Measurements from ENCODE around the gene ST6GALNAC3.

The ST6GALNAC3 gene

GRCh38 chr1:76142771-76143540 is 68.4 kb downstream of the ST6GALNAC3 start:
- DNase-seq (ENCODE audit: low read depth in 3 of 3) = no peak

- no peak for DNase-seq (ENCODE audit: low read depth in 3 of 3)
Observed at GRCh38 chr1:76144247-76144646, 69.7 kb downstream of the ST6GALNAC3 start.

GRCh38 chr1:76145332-76145731 is 70.8 kb downstream of the ST6GALNAC3 start:
- DNase-seq (ENCODE audit: low read depth in 3 of 3) = no peak

- DNase-seq (ENCODE audit: low read depth in 3 of 3) = no peak
Observed at GRCh38 chr1:76146184-76146583, 71.6 kb downstream of the ST6GALNAC3 start.

GRCh38 chr1:76147917-76148316 is 73.4 kb downstream of the ST6GALNAC3 start:
- no peak for DNase-seq (ENCODE audit: low read depth in 3 of 3)

- no peak for DNase-seq (ENCODE audit: low read depth in 3 of 3)
Observed at GRCh38 chr1:76148460-76148859, 73.9 kb downstream of the ST6GALNAC3 start.

- no peak for DNase-seq (ENCODE audit: low read depth in 3 of 3)
Observed at GRCh38 chr1:76153841-76154205, 79.3 kb downstream of the ST6GALNAC3 start.

- DNase-seq (ENCODE audit: low read depth in 3 of 3) = peak; percentile 63 to 74 (median 65)
Observed at GRCh38 chr1:76154206-76154956, 79.8 kb downstream of the ST6GALNAC3 start.

GRCh38 chr1:76156987-76157386 is 82.4 kb downstream of the ST6GALNAC3 start:
- no peak for DNase-seq (ENCODE audit: low read depth in 3 of 3)

- no peak for DNase-seq (ENCODE audit: low read depth in 3 of 3)
Observed at GRCh38 chr1:76158126-76158525, 83.6 kb downstream of the ST6GALNAC3 start.

GRCh38 chr1:76160225-76160624 is 85.7 kb downstream of the ST6GALNAC3 start:
- DNase-seq (ENCODE audit: low read depth in 3 of 3) = no peak

- DNase-seq (ENCODE audit: low read depth in 3 of 3) = no peak
Observed at GRCh38 chr1:76161451-76161850, 86.9 kb downstream of the ST6GALNAC3 start.

- DNase-seq (ENCODE audit: low read depth in 3 of 3) = no peak
Observed at GRCh38 chr1:76162254-76162653, 87.7 kb downstream of the ST6GALNAC3 start.

GRCh38 chr1:76164165-76164564 is 89.6 kb downstream of the ST6GALNAC3 start:
- no peak for DNase-seq (ENCODE audit: low read depth in 3 of 3)

GRCh38 chr1:76170084-76170483 is 95.5 kb downstream of the ST6GALNAC3 start:
- DNase-seq (ENCODE audit: low read depth in 3 of 3) = no peak

- no peak for DNase-seq (ENCODE audit: low read depth in 3 of 3)
Observed at GRCh38 chr1:76170513-76170912, 96.0 kb downstream of the ST6GALNAC3 start.

- DNase-seq (ENCODE audit: low read depth in 3 of 3) = peak in 1 of 3 donors; percentile 56
Observed at GRCh38 chr1:76176000-76176399, 101.5 kb downstream of the ST6GALNAC3 start.

GRCh38 chr1:76177615-76178014 is 103.1 kb downstream of the ST6GALNAC3 start:
- DNase-seq (ENCODE audit: low read depth in 3 of 3) = no peak

- no peak for DNase-seq (ENCODE audit: low read depth in 3 of 3)
Observed at GRCh38 chr1:76179219-76179698, 104.7 kb downstream of the ST6GALNAC3 start.

- DNase-seq (ENCODE audit: low read depth in 3 of 3) = no peak
Observed at GRCh38 chr1:76185207-76185606, 110.7 kb downstream of the ST6GALNAC3 start.

- no peak for DNase-seq (ENCODE audit: low read depth in 3 of 3)
Observed at GRCh38 chr1:76186554-76187170, 112.1 kb downstream of the ST6GALNAC3 start.

- DNase-seq (ENCODE audit: low read depth in 3 of 3) = no peak
Observed at GRCh38 chr1:76187436-76187835, 112.9 kb downstream of the ST6GALNAC3 start.

- no peak for DNase-seq (ENCODE audit: low read depth in 3 of 3)
Observed at GRCh38 chr1:76189310-76189709, 114.8 kb downstream of the ST6GALNAC3 start.
